H9 (cell line): Measurements from ENCODE around the gene NME4. TPM values are rescaled to one million over a fixed set of nuclear protein-coding genes. Genes with fewer than 3 reads are reported as not detected.

Experiments
- DNase-seq: peaks from one replicate; pipeline ENCODE4 v3.0.0-alpha.2; 2017
- H2AFZ ChIP-seq: one replicate; pipeline ENCODE4 v1.6.1; 2013; ENCODE audit warnings: mild to moderate bottlenecking, low read length, control low read depth, moderate library complexity
- H2AK5ac ChIP-seq: 2 replicates; pipeline ENCODE4 v1.6.1; 2013; ENCODE audit warnings: low read length, control low read depth, mixed read lengths; ENCODE audit not compliant: insufficient read length
- H2BK120ac ChIP-seq: one replicate; pipeline ENCODE4 v1.6.1; 2013; ENCODE audit warnings: low read depth, mild to moderate bottlenecking, low read length, control low read depth, inconsistent platforms; ENCODE audit not compliant: poor library complexity, severe bottlenecking
- H2BK12ac ChIP-seq: 2 replicates; pipeline ENCODE4 v1.6.1; 2013; ENCODE audit warnings: low read length, control low read depth, mixed read lengths, low read depth; ENCODE audit not compliant: insufficient read length
- H2BK15ac ChIP-seq: 2 replicates; pipeline ENCODE4 v1.6.1; 2013; ENCODE audit warnings: low read depth, low read length, control low read depth
- H2BK20ac ChIP-seq: one replicate; pipeline ENCODE4 v1.6.1; 2013; ENCODE audit warnings: low read depth, mild to moderate bottlenecking, low read length, control low read depth, inconsistent platforms; ENCODE audit not compliant: poor library complexity, severe bottlenecking
- H2BK5ac ChIP-seq: 2 replicates; pipeline ENCODE4 v1.6.1; 2013; ENCODE audit warnings: low read length, control low read depth, mixed read lengths; ENCODE audit not compliant: insufficient read length
- H3K14ac ChIP-seq: 2 replicates; pipeline ENCODE4 v1.6.1; 2013; ENCODE audit warnings: low read length, control low read depth; ENCODE audit not compliant: insufficient read depth
- H3K18ac ChIP-seq: 2 replicates; pipeline ENCODE4 v1.6.1; 2013; ENCODE audit warnings: low read depth, mild to moderate bottlenecking, mixed read lengths, low read length, control low read depth; ENCODE audit not compliant: insufficient read length
- H3K23ac ChIP-seq: 2 replicates; pipeline ENCODE4 v1.6.1; 2013; ENCODE audit warnings: low read length, control low read depth, mixed read lengths, low read depth; ENCODE audit not compliant: insufficient read length
- H3K23me2 ChIP-seq: 2 replicates; pipeline ENCODE4 v1.6.1; 2013; ENCODE audit warnings: low read depth, mild to moderate bottlenecking, mixed read lengths, low read length, control low read depth; ENCODE audit not compliant: insufficient read length, poor library complexity, severe bottlenecking
- H3K27ac ChIP-seq: 2 replicates; pipeline ENCODE4 v1.5.1; 2013; ENCODE audit warnings: low read length, control low read depth, mixed read lengths, low read depth; ENCODE audit not compliant: insufficient read length
- H3K27me3 ChIP-seq: 2 replicates; pipeline ENCODE4 v1.6.1; 2013; ENCODE audit warnings: low read length, control low read depth, inconsistent platforms; ENCODE audit not compliant: insufficient read depth
- H3K4ac ChIP-seq: 2 replicates; pipeline ENCODE4 v1.6.1; 2013; ENCODE audit warnings: low read depth, mild to moderate bottlenecking, control low read depth, inconsistent platforms, low read length, moderate library complexity
- H3K4me1 ChIP-seq: 2 replicates; pipeline ENCODE4 v1.6.1; 2013; ENCODE audit warnings: low read length, control low read depth, inconsistent platforms; ENCODE audit not compliant: insufficient read depth
- H3K4me2 ChIP-seq: 2 replicates; pipeline ENCODE4 v1.6.1; 2013; ENCODE audit warnings: low read length, control low read depth, mixed read lengths; ENCODE audit not compliant: insufficient read length, insufficient read depth
- H3K56ac ChIP-seq: 2 replicates; pipeline ENCODE4 v1.6.1; 2013; ENCODE audit warnings: low read depth, mild to moderate bottlenecking, mixed read lengths, low read length, control low read depth; ENCODE audit not compliant: insufficient read length
- H3K79me1 ChIP-seq: 2 replicates; pipeline ENCODE4 v1.6.1; 2013; ENCODE audit warnings: low read depth, mild to moderate bottlenecking, moderate library complexity, low read length, control low read depth, inconsistent platforms; ENCODE audit not compliant: insufficient read depth, poor library complexity, severe bottlenecking
- H3K79me2 ChIP-seq: 2 replicates; pipeline ENCODE4 v1.6.1; 2013; ENCODE audit warnings: low read length, control low read depth, inconsistent platforms; ENCODE audit not compliant: insufficient read depth
- H3K9ac ChIP-seq: 2 replicates; pipeline ENCODE4 v1.6.1; 2013; ENCODE audit warnings: low read length, control low read depth, mixed read lengths; ENCODE audit not compliant: insufficient read length; ENCODE audit errors: extremely low read depth
- H3K9me3 ChIP-seq: one replicate; pipeline ENCODE4 v1.6.1; 2013; ENCODE audit warnings: low read depth, low read length, inconsistent platforms; ENCODE audit not compliant: control insufficient read depth
- H3T11ph ChIP-seq: one replicate; pipeline ENCODE4 v1.6.1; 2013; ENCODE audit warnings: mild to moderate bottlenecking, low read length, control low read depth, inconsistent platforms
- H4K20me1 ChIP-seq: one replicate; pipeline ENCODE4 v1.6.1; 2013; ENCODE audit not compliant: control insufficient read depth, insufficient read length, insufficient read depth
- H4K5ac ChIP-seq: 2 replicates; pipeline ENCODE4 v1.6.1; 2013; ENCODE audit warnings: low read depth, mild to moderate bottlenecking, mixed read lengths, low read length, control low read depth; ENCODE audit not compliant: insufficient read length
- H4K8ac ChIP-seq: replicated peaks from 2 replicates; pipeline ENCODE4 v1.6.1; 2013; ENCODE audit warnings: low read length, control low read depth, mixed read lengths, low read depth; ENCODE audit not compliant: insufficient read length
- H4K91ac ChIP-seq: 2 replicates; pipeline ENCODE4 v1.6.1; 2013; ENCODE audit warnings: low read depth, mild to moderate bottlenecking, moderate library complexity, mixed read lengths, low read length, control low read depth; ENCODE audit not compliant: insufficient read length
- H3K27ac Mint-ChIP-seq, 3 experiments: 2 replicates in 2 of 3; 3 replicates in 1 of 3; pipeline ENCODE4 v1.8.0; 2020 to 2021; ENCODE audit warnings: mixed read lengths in 3 of 3, mild to moderate bottlenecking in 1 of 3, moderate library complexity in 1 of 3
- H3K27me3 Mint-ChIP-seq: 2 replicates; pipeline ENCODE4 v1.8.0; 2021; ENCODE audit warnings: low read depth, mild to moderate bottlenecking, moderate library complexity, mixed read lengths
- H3K36me3 Mint-ChIP-seq, 3 experiments: 2 replicates in 2 of 3; 3 replicates in 1 of 3; pipeline ENCODE4 v1.8.0; 2020 to 2021; ENCODE audit warnings: low read depth in 3 of 3, mixed read lengths in 3 of 3; ENCODE audit not compliant: insufficient read depth in 1 of 3
- H3K4me1 Mint-ChIP-seq, 2 experiments: 2 replicates each; pipeline ENCODE4 v1.8.0; 2020; ENCODE audit warnings: mixed read lengths in 2 of 2
- H3K4me3 Mint-ChIP-seq, 2 experiments: 2 replicates in 1 of 2; 3 replicates in 1 of 2; pipeline ENCODE4 v1.8.0; 2020 to 2021; ENCODE audit warnings: mild to moderate bottlenecking in 2 of 2, mixed read lengths in 2 of 2, moderate library complexity in 1 of 2
- H3K9me3 Mint-ChIP-seq, 2 experiments: 2 replicates in 1 of 2; 3 replicates in 1 of 2; pipeline ENCODE4 v1.8.0; 2020; ENCODE audit warnings: mild to moderate bottlenecking in 2 of 2, mixed read lengths in 2 of 2, moderate library complexity in 1 of 2
- WGBS: extraction: QIAGEN DNeasy Blood & Tissue Kit; methylation state at CpG from one replicate; pipeline ENCODE4 v1.1.7; 2013; ENCODE audit warnings: missing lambda C conversion rate, low lambda C conversion rate, mixed read lengths; ENCODE audit not compliant: insufficient read length; ENCODE audit errors: extremely low coverage; 5-methylcytosine and 5-hydroxymethylcytosine counted together
- total RNA-seq: library from RNA; stranded (reverse); gene quantifications from 2 replicates; pipeline ENCODE4 v1.2.1, GENCODE V29; 2021
- TF ChIP-seq, protein P1 (sequence below): fragments of 200-600 bp; sonication (generic); conservative IDR thresholded peaks from 3 replicates; pipeline ENCODE4 v1.8.0; 2021; ENCODE audit warnings: antibody characterized with exemption, mild to moderate bottlenecking

Gene NME4
- total RNA-seq, 1 experiment from 2014 or later: 320 TPM

DNA sequence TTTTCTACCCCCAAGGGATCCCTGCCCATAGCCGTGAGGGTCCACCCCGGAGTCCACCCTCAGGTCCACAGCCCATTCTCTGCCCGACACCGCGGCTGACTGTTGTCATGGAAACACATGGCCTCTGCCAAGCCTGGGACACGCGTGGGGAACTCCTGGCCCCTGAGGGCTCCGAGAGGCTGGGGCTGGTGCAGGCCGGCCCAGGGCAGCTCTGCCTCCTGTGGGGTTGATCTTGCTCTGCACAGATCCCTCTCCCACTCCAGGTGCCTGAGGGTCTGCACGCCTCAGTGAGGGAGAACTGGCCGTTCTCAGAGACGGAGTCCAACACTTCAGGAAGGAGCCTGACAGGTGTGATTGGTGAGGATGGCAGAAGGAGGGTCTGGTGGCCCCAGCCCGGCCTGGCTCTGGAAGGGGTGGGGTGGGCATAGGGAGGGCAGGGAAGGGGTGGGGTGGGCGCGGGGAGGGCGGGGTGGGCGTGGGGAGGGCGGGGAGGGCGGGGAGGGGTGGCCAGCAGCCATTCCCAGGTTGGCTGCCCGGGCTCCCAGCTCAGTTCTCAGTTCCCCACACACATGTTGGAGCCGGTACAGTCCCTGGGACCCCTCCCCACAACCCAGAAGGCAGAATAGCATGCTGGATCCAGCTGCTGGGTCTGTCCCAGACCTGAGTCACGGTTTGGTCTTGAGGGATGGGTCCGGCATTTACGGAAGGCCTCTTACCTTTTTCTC lies 33.1 kb upstream of the NME4 start:
- H4K8ac ChIP-seq: no peak overlapping the region
- no peak overlapping the region for H3T11ph ChIP-seq
- no peak overlapping the region for H2BK5ac ChIP-seq
- H3K23me2 ChIP-seq: no peaks in the 10 kb centered on the region
- Mint-ChIP-seq H3K9me3 (no peaks in the 10 kb centered on the region), H3K36me3 (peaks cover 3 to 21% (median 21%) of the 10 kb centered on the region in 3 experiments; a peak in 6 of 7 replicates), H3K4me3 (no peak overlapping the region), H3K4me1 (peaks cover 4 to 12% of the 10 kb centered on the region in 2 experiments; a peak in 3 of 4 replicates), H3K27me3 (peaks cover 9% of the 10 kb centered on the region), H3K27ac (peak overlapping the region in 1 of 3 experiments; percentile 67; a peak in 1 of 7 replicates)
- no peaks in the 10 kb centered on the region for H3K9me3 ChIP-seq
- H4K20me1 ChIP-seq: no peaks in the 10 kb centered on the region
- no peak overlapping the region for H3K18ac ChIP-seq
- H2AK5ac ChIP-seq: no peak overlapping the region
- no peak overlapping the region for H2BK15ac ChIP-seq
- no peak for DNase-seq
- H2BK120ac ChIP-seq: no peak overlapping the region
- no peak overlapping the region for H4K91ac ChIP-seq
- H3K79me1 ChIP-seq: no peaks in the 10 kb centered on the region
- H3K9ac ChIP-seq: no peak overlapping the region
- no CpG with 5 or more reads among the region's 24 CpGs for WGBS
- H3K4me2 ChIP-seq: no peak overlapping the region
- H3K56ac ChIP-seq: no peak overlapping the region
- H3K79me2 ChIP-seq: no peaks in the 10 kb centered on the region
- H3K4me1 ChIP-seq: no peaks in the 10 kb centered on the region
- no peak overlapping the region for H3K14ac ChIP-seq
- no peaks in the 10 kb centered on the region for H3K27me3 ChIP-seq
- no peak overlapping the region for H4K5ac ChIP-seq
- no peak overlapping the region for H3K4ac ChIP-seq
- H2BK12ac ChIP-seq: no peak overlapping the region
- no peak overlapping the region for H2BK20ac ChIP-seq
- TF ChIP-seq, protein P1, sequence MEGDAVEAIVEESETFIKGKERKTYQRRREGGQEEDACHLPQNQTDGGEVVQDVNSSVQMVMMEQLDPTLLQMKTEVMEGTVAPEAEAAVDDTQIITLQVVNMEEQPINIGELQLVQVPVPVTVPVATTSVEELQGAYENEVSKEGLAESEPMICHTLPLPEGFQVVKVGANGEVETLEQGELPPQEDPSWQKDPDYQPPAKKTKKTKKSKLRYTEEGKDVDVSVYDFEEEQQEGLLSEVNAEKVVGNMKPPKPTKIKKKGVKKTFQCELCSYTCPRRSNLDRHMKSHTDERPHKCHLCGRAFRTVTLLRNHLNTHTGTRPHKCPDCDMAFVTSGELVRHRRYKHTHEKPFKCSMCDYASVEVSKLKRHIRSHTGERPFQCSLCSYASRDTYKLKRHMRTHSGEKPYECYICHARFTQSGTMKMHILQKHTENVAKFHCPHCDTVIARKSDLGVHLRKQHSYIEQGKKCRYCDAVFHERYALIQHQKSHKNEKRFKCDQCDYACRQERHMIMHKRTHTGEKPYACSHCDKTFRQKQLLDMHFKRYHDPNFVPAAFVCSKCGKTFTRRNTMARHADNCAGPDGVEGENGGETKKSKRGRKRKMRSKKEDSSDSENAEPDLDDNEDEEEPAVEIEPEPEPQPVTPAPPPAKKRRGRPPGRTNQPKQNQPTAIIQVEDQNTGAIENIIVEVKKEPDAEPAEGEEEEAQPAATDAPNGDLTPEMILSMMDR: no peak
- H3K27ac ChIP-seq: no peak overlapping the region
- no peak overlapping the region for H2AFZ ChIP-seq
- no peak overlapping the region for H3K23ac ChIP-seq
